DOHH2 (cell line): ENCODE results near the gene MPHOSPH9.

Experiments used
- EZH2phosphoT487 ChIP-seq: fragments of 200-600 bp; sonication (generic); IDR thresholded peaks from 2 replicates; pipeline ENCODE4 v1.6.1; 2017; ENCODE audit warnings: borderline replicate concordance, mild to moderate bottlenecking, antibody characterized with exemption, low read length, moderate library complexity, mixed read lengths
- TF ChIP-seq, protein P1 (sequence below): fragments of 200-600 bp; sonication (generic); IDR thresholded peaks from one replicate; pipeline ENCODE4 v1.5.1; 2014; ENCODE audit warnings: antibody characterized with exemption, mild to moderate bottlenecking, low read depth, low read length; ENCODE audit not compliant: poor library complexity, severe bottlenecking

GRCh38 chr12:123122626-123123025, 110.3 kb downstream of the MPHOSPH9 start:
- no peak for TF ChIP-seq EZH2phosphoT487
- TF ChIP-seq, protein P1, sequence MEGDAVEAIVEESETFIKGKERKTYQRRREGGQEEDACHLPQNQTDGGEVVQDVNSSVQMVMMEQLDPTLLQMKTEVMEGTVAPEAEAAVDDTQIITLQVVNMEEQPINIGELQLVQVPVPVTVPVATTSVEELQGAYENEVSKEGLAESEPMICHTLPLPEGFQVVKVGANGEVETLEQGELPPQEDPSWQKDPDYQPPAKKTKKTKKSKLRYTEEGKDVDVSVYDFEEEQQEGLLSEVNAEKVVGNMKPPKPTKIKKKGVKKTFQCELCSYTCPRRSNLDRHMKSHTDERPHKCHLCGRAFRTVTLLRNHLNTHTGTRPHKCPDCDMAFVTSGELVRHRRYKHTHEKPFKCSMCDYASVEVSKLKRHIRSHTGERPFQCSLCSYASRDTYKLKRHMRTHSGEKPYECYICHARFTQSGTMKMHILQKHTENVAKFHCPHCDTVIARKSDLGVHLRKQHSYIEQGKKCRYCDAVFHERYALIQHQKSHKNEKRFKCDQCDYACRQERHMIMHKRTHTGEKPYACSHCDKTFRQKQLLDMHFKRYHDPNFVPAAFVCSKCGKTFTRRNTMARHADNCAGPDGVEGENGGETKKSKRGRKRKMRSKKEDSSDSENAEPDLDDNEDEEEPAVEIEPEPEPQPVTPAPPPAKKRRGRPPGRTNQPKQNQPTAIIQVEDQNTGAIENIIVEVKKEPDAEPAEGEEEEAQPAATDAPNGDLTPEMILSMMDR: no peak
